ENCODE results near the gene ZNF282. TPM values are rescaled to one million over a fixed set of nuclear protein-coding genes. Genes with fewer than 3 reads are reported as not detected.

The ZNF282 gene
- total and polyA plus RNA-seq, 10 donors: 4.7 to 25.8 (median 18.1) TPM

- no peak overlapping the region for H3K4me3 ChIP-seq
- H3K9me3 ChIP-seq: no peaks in the 10 kb centered on the region
- intact Hi-C loops (cut with DNase I; ENCODE audit: low total_unique reads): no loop called here
- 88 to 91% (median 89%) methylated on average over 18 of the region's 18 CpGs for WGBS, 5 donors
- no peak overlapping the region for H3K27ac ChIP-seq
- peak; percentile 64 for DNase-seq
- no peaks in the 10 kb centered on the region for H3K27me3 ChIP-seq (replicated peaks in 1 of 7)
- TF ChIP-seq POLR2A (IDR thresholded peaks at IDR 0.05): no peak
- peaks cover 0 to 6% (median 0%) of the 10 kb centered on the region in 6 donors for H3K4me1 ChIP-seq
- H3K36me3 ChIP-seq: peaks cover 0 to 100% (median 79%) of the 10 kb centered on the region in 6 donors
Measured at GRCh38 chr7:149205690-149206381, 10.5 kb downstream of the ZNF282 start.

DNA sequence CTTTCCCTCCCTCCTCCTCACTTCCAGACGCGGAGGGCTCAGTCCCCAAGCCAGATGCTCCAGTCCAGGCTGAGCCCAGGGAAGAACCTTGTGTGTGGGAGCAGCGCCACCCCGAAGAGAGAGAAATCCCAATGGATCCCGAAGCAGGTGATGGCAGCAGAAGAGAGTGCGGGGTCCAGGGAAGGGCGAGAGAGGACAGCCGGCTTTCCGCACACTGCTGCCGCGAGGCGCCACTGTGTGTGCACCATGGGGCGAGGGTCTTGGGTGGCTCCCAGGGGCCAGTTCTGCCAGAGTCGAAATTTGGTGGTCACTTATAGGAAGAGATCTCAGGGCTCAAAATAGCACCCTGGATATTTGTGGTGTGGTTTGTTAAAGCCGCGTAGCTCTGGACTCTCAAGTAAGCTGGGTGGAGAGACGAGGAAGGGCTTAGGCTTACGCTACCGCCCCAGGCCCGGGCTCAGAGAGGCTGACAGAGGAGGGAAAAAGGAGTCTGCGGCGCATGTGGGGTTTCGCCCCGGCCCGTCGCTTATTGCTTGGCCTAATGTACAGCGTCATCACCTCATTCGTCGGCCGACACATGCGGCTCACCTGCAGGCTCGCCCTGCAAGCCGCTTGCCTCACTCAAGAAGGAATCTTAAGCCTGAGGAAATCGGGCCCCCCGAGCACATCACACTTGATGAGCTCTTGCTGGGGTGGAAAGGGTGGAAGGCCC is 12.1 kb downstream of the ZNF282 start:
- Histone ChIP-seq H3K4me1 (peaks cover 0 to 5% (median 0%) of the 10 kb centered on the region in 6 donors), H3K4me3 (no peak overlapping the region), H3K9me3 (no peaks in the 10 kb centered on the region), H3K27me3 (replicated peaks in 1 of 7) (no peaks in the 10 kb centered on the region), H3K27ac (no peak overlapping the region), H3K36me3 (peaks cover 0 to 100% (median 80%) of the 10 kb centered on the region in 6 donors)
- 86 to 93% (median 90%) methylated on average over 32 to 35 of the region's 35 CpGs for WGBS, 5 donors
- intact Hi-C loops (cut with DNase I; ENCODE audit: low total_unique reads): no loop called here
- TF ChIP-seq POLR2AphosphoS5 (IDR thresholded peaks at IDR 0.05): peak in 1 of 3 donors; percentile 26
- TF ChIP-seq CTCF (IDR thresholded peaks at IDR 0.05 in 8 of 11, conservative IDR thresholded peaks at IDR 0.05 in 3 of 11): no peak
- TF ChIP-seq POLR2A (IDR thresholded peaks at IDR 0.05): no peak
- peak; percentile 66 for DNase-seq

GRCh38 chr7:149209518-149210269 is 14.3 kb downstream of the ZNF282 start:
- WGBS, 5 donors: 57 to 82% (median 72%) methylated on average over 7 of the region's 7 CpGs
- TF ChIP-seq CTCF (IDR thresholded peaks at IDR 0.05 in 8 of 11, conservative IDR thresholded peaks at IDR 0.05 in 3 of 11) (peak in 9 of 11 experiments; percentile 15 to 70 (median 52)), POLR2AphosphoS5 (IDR thresholded peaks at IDR 0.05) (no peak), POLR2A (IDR thresholded peaks at IDR 0.05) (no peak)
- peaks cover 0 to 100% (median 86%) of the 10 kb centered on the region in 6 donors for H3K36me3 ChIP-seq
- intact Hi-C loops (cut with DNase I; ENCODE audit: low total_unique reads): no loop called here
- peak overlapping the region in 1 of 8 donors; percentile 8 for H3K27ac ChIP-seq
- H3K27me3 ChIP-seq (replicated peaks in 1 of 7): no peaks in the 10 kb centered on the region
- no peak for DNase-seq
- no peaks in the 10 kb centered on the region for H3K9me3 ChIP-seq
- no peak overlapping the region for H3K4me3 ChIP-seq
- no peaks in the 10 kb centered on the region for H3K4me1 ChIP-seq

- Histone ChIP-seq H3K27me3 (replicated peaks in 1 of 7) (no peaks in the 10 kb centered on the region), H3K4me3 (no peak overlapping the region), H3K4me1 (no peaks in the 10 kb centered on the region), H3K27ac (no peak overlapping the region), H3K9me3 (no peaks in the 10 kb centered on the region), H3K36me3 (peaks cover 0 to 100% (median 92%) of the 10 kb centered on the region in 6 donors)
- WGBS, 5 donors: 93 to 96% (median 95%) methylated on average over 11 of the region's 11 CpGs
- intact Hi-C loops (cut with DNase I; ENCODE audit: low total_unique reads): no loop called here
- TF ChIP-seq POLR2A (IDR thresholded peaks at IDR 0.05) (no peak), POLR2AphosphoS5 (IDR thresholded peaks at IDR 0.05) (no peak), CTCF (IDR thresholded peaks at IDR 0.05 in 8 of 11, conservative IDR thresholded peaks at IDR 0.05 in 3 of 11) (no peak)
- DNase-seq: no peak
Measured at GRCh38 chr7:149210551-149210950, 15.2 kb downstream of the ZNF282 start.

Measured in spleen (tissue), 11 donors.